HG03558 (cell line): Measurements from ENCODE around the gene HOXB7.

Experiments used
- ATAC-seq: cut with Tn5 transposase; IDR thresholded peaks from one replicate; pipeline ENCODE4 v1.9.1; 2021; ENCODE audit warnings: moderate number of reproducible peaks; ENCODE audit not compliant: unreplicated experiment; ENCODE audit errors: extremely low read depth

Gene HOXB7

DNA sequence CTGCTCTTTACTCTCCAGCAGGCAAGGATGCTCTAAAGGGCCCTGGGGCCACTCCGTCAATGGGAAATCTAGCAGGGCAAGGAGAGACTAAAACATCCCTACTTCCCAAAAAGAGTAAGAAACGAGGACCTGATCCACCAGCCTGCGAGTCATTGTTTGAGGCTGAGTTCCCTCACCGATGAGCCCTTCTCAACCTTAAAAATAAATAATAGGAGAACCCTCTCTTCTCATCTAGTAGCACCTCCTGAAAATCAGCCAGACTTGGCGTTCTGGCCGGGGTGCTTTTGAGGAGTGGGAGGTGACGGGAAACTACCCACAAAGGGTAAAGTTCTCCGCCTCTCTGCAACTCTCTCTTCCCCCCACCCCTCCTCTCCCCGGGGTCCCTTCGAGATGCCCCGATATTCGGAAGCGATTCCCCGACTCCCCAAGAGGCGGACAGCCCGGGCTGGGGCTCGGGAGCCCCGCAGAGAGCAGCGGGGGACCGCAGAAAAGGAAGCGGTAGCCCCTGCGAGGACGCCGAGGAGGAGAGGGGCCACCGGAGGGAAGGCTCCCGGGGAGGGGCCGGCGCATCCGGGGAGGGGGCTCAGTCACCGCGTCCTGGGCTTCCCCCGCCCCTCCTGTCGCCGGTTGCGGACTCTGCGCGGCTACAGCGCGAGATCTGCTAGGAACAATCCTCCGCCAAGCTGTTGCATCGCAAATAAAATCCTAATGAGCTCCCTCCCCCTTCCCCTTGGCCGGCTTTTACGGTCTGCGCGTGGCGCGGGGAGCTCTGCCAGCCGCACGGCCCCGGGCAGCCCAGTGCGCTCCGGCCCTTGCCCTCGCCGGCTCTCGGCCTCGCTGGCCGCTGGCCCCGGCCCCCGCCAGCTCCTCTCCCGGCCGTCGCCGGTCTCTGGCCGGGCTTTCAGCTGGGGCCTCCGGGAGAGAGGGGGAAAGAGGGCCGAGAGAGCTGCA is 14.0 kb upstream of the HOXB7 start:
- ATAC-seq: no peak

DNA sequence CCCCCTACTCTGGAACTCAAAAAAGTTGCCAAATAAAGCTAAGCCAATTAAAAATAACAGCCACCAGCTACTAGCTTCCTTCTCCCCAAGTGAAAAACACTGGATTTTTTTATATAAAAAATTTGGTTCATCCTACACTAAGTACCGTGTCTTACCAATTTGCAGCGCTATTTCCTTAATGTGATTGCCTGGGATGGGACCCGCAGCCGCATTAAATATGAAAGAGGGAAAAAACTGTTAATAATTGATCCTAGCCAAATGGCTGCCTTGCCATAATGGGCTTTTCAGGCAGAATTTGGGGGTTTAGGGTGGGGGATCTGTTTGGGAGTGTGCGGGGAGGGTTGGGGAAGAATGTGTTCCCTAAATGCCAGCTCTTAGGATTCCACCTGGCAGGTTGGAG is 13.3 kb upstream of the HOXB7 start:
- no peak for ATAC-seq

DNA sequence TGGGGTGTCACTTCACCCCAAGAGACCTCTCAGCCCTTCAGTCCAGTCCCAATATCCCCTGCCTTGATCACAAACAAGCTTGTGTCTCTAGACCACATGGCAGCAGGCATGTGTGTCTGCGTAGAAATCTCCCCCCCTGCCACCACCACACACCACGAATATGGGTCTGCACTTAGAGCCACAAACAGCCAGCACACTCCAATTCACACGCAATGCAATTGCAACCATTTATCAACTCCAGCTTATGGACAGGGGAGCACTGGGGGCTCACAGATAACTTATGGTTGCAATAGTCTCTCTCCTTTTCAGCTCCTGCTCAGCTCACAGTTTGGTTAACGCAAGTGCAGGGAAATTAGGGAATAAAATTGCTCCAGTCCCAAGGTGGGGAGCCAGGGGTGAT is 12.8 kb upstream of the HOXB7 start:
- ATAC-seq: no peak

DNA sequence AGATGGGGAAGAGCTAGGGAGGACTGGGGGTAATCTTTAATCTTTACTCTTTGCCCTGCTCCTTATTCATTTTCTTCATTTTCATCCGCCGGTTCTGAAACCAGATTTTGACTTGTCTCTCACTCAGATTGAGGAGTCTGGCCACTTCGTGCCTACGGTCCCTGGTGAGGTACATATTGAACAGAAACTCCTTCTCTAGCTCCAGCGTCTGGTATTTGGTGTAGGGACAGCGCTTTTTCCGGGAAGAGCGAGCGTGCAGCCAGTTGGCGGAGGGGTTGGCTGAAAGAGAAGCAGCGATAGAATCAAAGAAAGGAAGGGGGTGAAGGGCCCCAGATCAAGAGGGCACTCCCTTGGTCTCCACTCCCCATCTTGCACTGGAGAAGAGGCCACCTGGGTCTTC is 12.0 kb upstream of the HOXB7 start:
- ATAC-seq: no peak

DNA sequence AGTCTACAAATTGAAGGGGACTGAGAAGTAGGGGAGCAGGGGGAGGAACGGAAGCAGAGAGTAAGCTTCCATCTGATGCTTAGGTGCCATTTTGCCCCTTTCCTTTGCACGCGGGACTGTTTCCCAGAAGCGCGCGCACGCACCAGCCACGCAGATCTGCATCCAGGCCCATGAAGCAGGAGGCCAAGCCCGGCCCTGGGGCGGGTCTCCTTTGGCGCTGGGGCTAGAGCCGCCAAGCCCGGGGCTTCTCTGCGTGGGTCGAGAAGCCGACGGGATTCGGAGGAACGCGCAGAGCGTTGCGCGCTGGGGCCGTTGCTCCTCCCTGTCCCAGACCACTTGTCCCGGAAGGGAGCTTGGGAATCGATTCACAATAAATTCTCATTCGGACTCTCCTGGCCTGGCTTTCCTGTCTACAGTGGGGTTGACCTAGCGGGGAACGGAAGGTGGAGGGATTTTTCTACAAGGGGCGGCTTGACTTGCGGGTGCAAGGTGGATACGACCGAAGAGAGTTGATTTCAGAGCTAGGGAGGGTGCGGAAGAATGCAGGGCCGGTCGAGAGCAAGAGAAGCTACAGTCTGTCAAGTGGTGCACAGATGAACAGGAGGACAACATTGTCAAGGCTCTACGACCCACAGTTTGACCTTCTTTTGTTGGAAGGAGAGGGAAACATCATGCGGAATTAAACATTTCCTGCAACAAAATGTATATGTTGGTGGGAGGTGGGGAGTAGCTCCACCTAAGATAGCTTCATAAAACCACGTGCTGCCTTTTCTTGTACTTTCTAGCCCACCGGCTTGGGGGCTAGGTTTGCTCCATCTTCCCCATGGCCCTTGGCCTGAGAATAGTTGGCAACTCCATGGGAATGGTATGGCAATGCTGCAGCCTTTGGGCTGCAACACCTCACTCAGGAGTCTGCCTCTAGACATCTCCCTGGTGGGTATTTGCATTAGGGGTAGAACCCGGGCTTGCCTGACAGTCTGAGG is 10.9 kb upstream of the HOXB7 start:
- no peak for ATAC-seq

DNA sequence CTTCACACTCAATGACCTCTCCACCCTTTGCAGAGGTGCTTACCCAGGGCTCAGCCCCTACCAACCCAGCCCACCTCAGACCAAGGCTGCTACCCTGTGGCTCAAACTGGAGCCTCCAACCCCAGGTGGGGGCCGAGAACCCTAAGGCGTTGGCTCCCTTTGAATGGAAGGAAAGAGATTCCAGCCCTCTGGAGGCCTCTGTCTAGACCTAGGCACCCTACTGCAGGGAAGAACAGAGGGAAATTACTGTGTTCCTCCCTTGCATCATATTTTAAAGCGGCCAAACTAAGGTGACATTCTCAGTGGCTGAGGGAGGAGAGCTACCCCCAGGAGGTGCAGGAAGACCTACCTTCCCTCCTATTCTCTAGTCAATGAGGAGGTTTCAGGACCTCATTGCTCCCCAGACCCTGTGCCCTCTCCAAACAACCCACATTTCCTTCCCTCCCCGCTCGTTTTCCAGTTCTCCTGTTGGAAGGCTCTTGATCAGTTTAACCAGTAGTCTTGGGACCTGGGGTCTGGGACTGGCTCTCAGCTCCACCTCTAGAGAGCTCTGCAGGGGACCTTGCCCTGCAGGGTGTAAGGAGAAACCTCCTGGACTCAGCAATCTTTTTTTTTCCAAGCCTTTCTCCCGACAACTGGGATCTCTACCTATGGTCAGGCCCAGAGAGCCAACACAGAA is 9.8 kb upstream of the HOXB7 start:
- no peak for ATAC-seq

DNA sequence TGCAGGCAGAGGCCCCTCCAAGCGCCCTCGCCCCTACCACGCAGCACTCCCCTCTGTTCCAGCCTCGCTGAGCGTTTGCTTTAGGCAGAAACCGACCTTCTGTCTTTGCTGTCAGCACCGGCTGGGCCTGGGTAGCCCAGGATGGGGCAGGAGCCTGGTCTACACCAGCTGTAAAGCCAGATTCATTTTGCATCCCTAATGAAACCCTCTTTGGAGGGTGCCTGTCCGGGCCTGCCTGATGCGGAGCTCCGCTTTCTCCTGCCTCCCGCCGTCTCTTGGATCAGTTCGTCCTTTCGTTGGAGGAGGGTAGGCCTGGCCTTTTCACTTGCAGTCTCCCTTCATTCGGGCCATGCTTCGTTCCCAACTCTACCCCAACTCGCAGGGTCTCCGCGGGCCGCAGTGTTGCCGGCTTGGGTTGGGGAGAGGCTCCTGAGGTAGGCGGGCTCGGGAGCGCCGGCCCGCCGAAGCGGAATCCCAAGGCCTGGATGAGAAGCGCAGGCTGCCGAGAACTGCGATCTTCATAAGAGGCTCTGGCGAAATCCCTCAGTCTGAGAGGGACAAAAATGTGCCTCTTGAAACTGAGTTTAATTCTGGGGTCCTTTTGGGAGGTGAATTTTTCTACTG is 9.1 kb upstream of the HOXB7 start:
- no peak for ATAC-seq

DNA sequence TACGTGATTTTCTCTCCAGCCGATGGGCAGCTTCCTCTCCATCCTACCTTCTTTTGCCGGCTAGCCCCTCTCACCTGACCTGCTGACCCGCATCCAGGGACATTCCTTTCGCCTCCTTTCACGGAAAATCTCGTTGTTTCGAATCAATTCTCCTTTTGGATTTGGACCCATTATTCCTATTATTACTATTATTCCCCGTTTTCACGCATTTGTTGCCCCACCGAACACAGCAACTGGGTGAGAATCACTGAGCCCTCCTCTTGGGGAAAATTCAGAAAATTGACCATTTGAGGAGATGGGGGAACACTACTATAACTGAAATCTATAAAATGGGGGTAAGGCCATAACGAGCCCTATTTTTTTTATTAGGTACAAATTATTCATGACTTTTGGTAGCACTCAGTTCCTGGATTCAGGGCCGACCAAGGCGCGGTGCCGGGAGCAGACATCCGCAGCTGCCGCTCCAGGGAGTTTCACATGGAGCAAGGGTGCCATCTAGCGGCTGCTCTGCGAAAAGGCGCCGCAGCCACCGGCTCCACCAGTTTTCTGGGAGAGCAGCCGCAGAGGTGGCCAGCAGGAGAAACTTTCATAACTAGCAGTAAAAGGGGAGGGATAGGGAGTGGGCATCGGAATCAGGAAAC is 7.6 kb upstream of the HOXB7 start:
- no peak for ATAC-seq

DNA sequence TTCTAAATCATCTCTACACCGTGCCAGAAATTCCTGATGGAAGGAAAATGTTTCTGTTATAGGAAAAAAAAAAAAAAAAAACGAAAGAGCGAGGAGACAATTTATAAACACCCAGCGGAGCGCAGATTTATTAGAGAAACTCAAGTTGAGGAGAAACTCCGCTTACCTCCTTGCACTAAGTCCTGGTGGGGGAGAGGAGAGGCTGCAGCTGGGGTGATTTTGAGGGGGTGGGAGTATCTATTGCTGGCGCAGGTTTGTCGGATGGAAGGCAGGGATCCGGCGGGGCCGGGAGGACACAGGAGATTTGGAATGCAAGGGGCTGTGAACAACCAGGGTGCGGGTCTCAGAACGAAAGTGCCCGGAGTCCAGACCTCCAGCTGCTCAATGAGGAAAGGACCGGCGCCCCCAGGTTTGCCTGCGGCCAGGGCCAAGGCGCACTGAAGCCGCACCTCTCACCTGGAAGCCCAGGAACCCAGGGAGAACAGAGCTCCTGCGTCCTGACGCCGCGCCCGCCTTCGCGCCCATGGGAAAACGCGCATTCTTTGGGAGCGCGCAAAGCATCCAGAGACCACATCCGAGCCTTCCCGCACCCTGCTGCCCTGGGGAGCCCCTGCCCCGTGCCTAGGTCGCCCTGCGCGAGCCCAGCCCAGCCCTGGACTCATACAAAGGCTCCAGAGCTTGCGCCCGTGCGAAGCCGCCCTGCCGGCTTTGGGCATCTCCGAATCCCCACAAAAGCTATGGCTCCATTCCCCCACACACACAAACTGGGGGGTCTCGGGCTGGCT is 6.8 kb upstream of the HOXB7 start:
- ATAC-seq: no peak

DNA sequence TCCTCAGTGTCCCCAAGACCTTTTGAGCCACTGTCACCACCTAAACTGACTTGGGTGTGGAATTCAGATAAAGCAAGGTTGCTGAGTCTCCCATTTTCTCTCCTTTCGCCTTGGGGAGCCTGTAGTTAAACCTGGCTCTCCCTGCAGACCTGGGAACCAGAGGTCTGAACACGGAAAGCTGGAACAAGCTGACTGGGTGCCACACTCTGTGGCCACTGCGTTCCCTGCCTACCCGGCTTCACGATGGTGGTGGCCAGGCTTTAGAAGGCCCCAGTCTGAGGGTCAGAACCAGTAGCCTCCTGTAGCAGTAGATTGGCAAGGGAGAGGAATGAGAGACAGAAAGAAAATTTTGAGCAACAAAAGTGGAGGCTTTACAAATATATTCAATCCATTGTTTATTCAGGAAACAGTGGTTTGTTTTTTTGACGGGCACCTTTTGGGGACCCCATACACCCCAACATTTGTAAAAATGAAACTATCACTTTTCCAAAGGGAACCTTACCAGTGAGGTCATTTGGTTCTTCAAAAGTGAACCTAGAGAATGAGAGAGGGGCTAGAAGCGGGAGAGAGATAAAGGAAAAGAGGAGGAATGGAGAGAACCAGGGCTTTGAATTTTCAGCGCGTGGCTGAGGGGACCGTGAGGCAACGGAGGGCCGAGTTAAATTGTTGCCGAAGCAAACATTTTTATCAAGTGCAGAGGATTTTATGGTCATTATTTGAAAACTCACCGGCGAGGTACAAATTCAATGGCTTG is 6.1 kb upstream of the HOXB7 start:
- ATAC-seq: no peak

DNA sequence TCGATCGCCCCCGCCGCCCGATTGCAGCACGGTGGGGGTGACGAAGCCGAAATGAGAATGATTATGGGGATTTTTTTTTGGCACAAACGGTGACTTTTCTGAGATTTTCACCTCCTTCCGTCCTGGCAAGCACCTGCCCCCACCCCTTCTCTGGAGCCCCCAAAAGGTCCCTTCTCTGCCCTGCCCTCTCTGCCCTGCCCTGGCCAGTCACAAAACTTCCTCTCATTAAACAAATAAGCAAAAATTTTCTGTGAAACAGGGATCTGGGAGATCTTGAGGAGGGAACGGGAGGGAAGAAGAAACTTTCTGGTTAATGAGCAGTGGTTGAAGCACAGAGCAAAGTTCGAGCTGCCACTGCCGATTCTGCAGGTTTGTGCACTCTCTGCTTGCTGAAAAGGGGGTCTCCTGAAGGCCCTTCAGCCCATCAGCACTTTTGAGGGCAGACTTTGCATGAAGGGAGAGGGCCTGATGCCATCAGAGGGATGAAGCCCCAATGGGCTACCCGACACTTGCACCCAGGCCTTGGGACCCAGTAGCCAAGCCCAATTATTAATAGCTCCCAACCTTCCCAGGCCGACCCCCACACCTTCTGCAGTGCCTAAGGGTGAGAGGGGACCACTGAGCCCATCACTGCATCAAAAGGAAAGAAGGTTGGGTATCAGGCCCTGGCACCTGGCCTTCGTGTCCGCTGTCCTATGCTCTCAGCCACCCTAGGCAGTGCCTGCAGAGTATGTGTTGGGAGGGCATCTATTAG is 5.3 kb upstream of the HOXB7 start:
- ATAC-seq: no peak

DNA sequence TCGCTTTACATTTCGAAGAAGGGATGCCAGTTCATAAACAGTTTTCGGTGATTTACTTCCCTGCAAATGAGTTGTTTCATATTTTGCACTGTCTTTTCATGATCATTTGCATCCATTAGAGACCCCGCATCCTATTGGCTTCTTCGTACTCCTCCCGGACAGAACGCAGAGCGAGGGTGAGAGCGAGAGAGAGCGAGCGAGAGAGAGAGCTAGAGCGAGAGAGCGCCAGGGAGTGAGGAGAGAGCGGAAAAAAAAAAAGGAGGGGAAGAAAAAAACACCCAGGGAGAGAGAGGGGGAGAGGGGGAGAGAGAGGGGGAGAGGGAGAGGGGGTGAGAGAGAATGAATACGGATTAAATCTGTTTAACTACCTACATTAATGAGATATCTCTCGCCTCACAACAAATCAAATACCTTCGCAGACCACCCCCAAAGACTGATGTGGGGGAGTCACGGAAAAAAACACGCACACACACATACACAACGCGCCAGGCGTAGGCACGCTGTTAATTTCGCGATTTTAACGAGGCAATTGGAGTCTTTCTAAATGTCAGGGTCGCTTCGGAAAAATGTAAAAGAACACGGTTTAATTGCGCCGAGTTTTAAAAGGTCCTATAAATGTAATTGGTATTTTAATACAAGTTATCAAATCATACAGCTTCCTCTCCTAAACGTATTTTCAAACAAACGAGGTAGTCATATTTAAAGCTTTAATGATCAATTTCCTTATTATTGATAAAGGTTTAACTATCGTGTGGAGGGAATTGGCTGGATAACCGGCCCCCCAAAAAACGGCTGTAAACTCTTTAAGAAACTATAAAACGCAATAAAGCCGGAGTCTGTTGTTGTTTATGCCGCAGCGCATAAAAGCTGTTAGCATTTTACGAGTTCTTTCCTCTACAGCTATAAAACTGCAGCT is 4.5 kb upstream of the HOXB7 start, which contains the start of gene HOXB8:
TSS of gene HOXB8 (minus strand) at position 246 of the 916 bp plus-strand sequence. CDS start 588 bp downstream, outside the sequence.
- ATAC-seq: no peak

DNA sequence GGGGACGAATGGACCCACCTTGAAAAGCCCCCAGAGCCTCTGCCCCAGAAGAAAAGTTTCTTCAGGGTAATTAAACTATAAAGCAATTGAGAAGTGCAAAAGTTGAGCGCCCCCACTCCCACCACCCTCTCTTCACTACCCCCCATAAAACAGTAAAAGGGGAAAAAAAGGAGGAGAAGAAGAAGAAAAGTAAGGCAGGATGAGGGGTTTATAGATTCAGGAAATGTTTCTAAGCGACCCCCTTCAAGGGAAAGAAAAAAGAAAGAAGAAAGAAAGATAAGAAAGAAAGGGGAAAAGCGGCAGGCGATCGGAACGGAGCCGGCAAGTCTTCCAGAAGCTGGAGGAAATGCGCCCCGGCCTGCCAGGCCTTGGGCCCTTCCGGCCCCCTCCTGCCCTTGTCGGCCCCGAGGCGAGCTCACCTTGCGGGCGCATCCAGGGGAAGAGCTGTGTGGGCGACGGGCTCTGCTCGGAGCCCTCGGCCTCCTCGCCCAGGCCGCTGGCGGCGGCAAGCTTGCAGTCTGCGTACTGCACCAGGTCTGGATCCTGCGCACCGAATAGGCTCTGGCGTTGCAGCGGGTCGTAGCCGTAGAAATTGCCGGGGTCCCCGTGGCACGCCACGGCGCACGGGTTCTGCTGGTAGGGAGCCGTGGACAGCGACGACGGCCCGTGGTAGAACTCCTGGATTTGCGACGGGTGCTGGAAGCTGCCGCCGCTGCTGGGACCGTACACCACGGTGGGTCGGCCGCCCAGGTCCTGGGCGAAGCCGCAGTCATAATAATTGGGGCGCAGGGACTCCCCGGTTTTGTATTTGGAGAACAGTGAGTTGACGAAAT is 3.3 kb upstream of the HOXB7 start:
- ATAC-seq: no peak

DNA sequence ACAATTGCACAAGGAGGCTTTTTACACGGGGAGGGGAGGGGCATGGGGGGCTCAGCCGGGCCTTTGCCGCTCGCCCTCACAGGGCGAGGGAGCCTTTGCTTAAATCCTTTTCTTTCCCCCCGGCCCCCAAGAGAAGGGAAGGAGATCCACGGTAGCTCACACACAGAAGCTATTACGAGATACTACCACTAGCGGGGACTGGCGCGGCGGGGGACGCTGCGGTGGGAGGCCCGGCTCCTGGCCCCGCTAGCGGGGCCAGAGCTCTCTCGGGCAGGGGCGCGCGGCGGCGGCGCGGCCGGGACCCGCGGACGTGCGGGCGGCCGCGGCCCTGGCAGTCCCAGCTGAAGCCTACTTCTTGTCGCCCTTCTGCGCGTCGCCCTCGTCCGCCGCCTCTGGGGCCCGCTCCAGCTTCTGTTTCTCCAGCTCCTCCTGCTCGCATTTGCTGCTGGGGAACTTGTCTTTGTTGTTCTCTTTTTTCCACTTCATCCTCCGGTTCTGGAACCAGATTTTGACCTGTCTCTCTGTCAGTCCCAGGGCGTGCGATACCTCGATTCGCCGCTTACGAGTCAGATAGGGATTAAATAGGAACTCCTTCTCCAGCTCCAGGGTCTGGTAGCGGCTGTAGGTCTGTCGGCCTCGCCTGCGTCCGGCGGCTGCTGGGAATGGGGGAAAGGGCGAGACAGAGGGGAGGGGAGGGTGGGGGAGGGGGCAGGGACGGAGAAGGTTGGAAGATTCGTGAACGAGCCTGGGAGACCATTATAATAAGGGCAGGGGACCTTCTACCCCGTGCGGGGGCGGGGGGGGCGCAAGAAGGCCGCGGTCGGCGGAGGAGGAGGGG is 2.3 kb upstream of the HOXB7 start:
- no peak for ATAC-seq

DNA sequence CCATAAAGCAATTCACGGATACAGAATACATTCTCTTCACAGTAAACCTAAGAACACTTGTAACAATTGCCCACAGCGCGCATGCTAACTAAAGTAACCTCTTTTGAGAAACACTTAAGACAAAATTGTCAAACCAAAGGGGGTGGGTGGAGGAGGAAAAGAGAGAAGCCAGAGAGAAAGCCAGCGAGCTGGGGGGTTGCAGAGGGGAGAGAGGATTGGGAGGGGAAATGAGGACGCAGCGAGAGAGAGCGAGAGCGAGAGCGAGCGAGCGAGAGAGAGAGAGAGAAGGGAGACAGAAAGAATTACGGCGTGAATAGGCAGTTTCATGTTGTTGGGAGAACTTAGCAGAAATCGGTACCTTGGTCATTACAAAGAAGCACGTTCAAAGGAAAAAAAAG is 1.6 kb upstream of the HOXB7 start:
- no peak for ATAC-seq
